ENCODE results near the gene SF3B3. TPM values are rescaled to one million over a fixed set of nuclear protein-coding genes. Genes with fewer than 3 reads are reported as not detected.
"Not testable (repeated sequence)": the region's sequence is repeated elsewhere in the genome, so short reads cannot be mapped to it uniquely, and the experiment has no call there.

Gene SF3B3
- polyA plus RNA-seq, 4 donors: 361 to 418 (median 369) TPM

DNA sequence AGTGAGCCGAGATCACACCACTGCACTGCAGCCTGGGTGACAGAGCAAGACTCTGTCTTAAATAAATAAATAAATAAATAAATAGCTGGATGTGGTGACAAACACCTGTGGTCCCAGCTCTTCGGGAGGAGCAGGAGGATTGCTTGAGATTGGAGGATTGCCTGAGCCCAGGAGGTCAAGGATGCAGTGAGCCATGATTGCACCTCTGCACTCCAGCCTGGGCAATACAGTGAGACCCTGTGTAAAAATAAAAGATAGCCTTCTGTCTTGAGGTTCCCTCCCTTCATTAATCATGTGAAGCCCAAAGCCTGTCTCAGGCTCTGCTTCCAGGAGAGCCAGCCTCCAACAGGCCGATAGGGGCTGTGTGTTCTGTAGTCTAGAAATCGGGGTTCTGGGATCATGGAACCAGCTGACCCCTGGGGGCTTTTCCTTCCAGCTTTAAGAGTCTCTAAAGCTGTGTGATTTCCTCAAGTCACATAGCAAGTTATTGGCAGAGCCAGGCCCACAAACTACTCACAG is 88.2 kb downstream of the SF3B3 start:
- DNase-seq (ENCODE audit: low read depth in 4 of 4, low spot score in 3 of 4): no peak

GRCh38 chr16:70612931-70613330 is 89.3 kb downstream of the SF3B3 start:
- no peak for DNase-seq (ENCODE audit: low read depth in 4 of 4, low spot score in 3 of 4)

GRCh38 chr16:70614208-70614951 is 90.8 kb downstream of the SF3B3 start:
- no peak for DNase-seq (ENCODE audit: low read depth in 4 of 4, low spot score in 3 of 4)

GRCh38 chr16:70615945-70616344 is 92.3 kb downstream of the SF3B3 start:
- no peak for DNase-seq (ENCODE audit: low read depth in 4 of 4, low spot score in 3 of 4)

- not testable (repeated sequence) for DNase-seq (ENCODE audit: low read depth in 4 of 4, low spot score in 3 of 4)
Measured at GRCh38 chr16:70621864-70622263, 98.2 kb downstream of the SF3B3 start.

Other genes with a start within 250 kb of the SF3B3 start
- 10 to 100 TPM; 81.8 to 89.9 (median 86.1) TPM for gene AARS1, start 234.3 kb upstream of the SF3B3 start, polyA plus RNA-seq (ENCODE audit: insufficient read length in 4 of 4)
- 10 to 100 TPM; 35.6 to 43.6 (median 39.1) TPM for gene DDX19B, start 224.6 kb upstream of the SF3B3 start, polyA plus RNA-seq (ENCODE audit: insufficient read length in 4 of 4)
- 10 to 100 TPM; 45.1 to 52.6 (median 48.2) TPM for gene DDX19A, start 176.9 kb upstream of the SF3B3 start, polyA plus RNA-seq (ENCODE audit: insufficient read length in 4 of 4)
- gene ST3GAL2, start 84.7 kb upstream of the SF3B3 start, polyA plus RNA-seq (ENCODE audit: insufficient read length in 4 of 4): 10 to 100 TPM; 25.0 to 34.7 (median 28.2) TPM
- gene FCSK, start 69.2 kb upstream of the SF3B3 start, polyA plus RNA-seq (ENCODE audit: insufficient read length in 4 of 4): 10 to 100 TPM; 13.7 to 17.5 (median 14.2) TPM
- 10 to 100 TPM; 61.8 to 68.4 (median 66.2) TPM for gene COG4, start 262 bp upstream of the SF3B3 start, polyA plus RNA-seq (ENCODE audit: insufficient read length in 4 of 4)
- gene IL34, start 122.7 kb downstream of the SF3B3 start, polyA plus RNA-seq (ENCODE audit: insufficient read length in 4 of 4): 1 to 10 TPM in 2 of 4 donors, under 1 TPM in 2; 0.71 to 1.7 (median 0.97) TPM
- 10 to 100 TPM; 37.9 to 51.0 (median 40.5) TPM for gene MTSS2, start 162.2 kb downstream of the SF3B3 start, polyA plus RNA-seq (ENCODE audit: insufficient read length in 4 of 4)